IPS-18a (cell line): Measurements from ENCODE around the gene NDRG2.
"Not testable (repeated sequence)": the region's sequence is repeated elsewhere in the genome, so short reads cannot be mapped to it uniquely, and the experiment has no call there.

Source experiments
- H3K27ac ChIP-seq: one replicate; pipeline ENCODE4 v1.5.1; 2013; ENCODE audit warnings: low read length
- H3K27me3 ChIP-seq: one replicate; pipeline ENCODE4 v1.6.1; 2013; ENCODE audit warnings: mild to moderate bottlenecking, low read length; ENCODE audit not compliant: control insufficient read depth, insufficient read depth
- H3K36me3 ChIP-seq: one replicate; pipeline ENCODE4 v1.6.1; 2013; ENCODE audit warnings: low read depth, low read length; ENCODE audit not compliant: control insufficient read depth
- H3K4me1 ChIP-seq: one replicate; pipeline ENCODE4 v1.6.1; 2013; ENCODE audit warnings: low read depth, low read length; ENCODE audit not compliant: control insufficient read depth
- H3K4me3 ChIP-seq: one replicate; pipeline ENCODE4 v1.5.1; 2013; ENCODE audit warnings: low read length
- H3K9ac ChIP-seq: one replicate; pipeline ENCODE4 v1.6.1; 2013; ENCODE audit warnings: mild to moderate bottlenecking, low read length, moderate library complexity
- H3K9me3 ChIP-seq: one replicate; pipeline ENCODE4 v1.6.1; 2013; ENCODE audit warnings: low read depth, low read length; ENCODE audit not compliant: control insufficient read depth

Gene NDRG2

GRCh38 chr14:21040941-21041340 lies 16.1 kb upstream of the NDRG2 start:
- not testable (repeated sequence) for H3K27me3 ChIP-seq, H3K27ac ChIP-seq, H3K4me3 ChIP-seq, H3K9me3 ChIP-seq, H3K36me3 ChIP-seq, H3K9ac ChIP-seq
- peaks cover 15% of the 10 kb centered on the region for H3K4me1 ChIP-seq

DNA sequence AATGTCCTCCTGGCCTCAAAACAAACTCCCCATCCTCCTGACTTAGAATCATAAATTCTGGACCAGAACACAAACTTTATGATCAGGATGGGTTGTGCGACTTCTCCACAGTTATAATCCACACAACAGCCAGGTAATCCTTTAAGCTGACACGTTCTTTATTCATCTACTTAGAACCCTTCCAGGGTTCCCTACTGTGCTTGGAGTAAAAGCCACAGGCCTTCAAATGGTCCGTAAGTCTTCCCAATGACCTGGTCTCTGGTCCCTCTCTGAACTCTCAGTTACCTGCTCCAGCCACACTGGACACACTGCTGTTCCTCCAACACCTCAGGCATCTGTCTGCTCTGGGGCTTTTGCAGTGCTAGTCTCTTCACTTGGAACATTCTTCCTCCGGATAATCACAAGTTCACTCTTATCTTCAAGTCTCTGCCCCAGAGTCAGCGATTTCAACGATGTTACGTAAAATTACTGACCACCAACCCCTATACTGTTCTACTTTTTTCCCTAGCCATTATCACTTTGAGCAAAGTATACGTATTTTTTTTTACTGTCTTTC lies 15.6 kb upstream of the NDRG2 start:
- Histone ChIP-seq H3K27ac (no peak overlapping the region), H3K36me3 (no peaks in the 10 kb centered on the region), H3K4me1 (peaks cover 15% of the 10 kb centered on the region), H3K9ac (no peak overlapping the region), H3K9me3 (no peaks in the 10 kb centered on the region), H3K27me3 (no peaks in the 10 kb centered on the region), H3K4me3 (no peak overlapping the region)

DNA sequence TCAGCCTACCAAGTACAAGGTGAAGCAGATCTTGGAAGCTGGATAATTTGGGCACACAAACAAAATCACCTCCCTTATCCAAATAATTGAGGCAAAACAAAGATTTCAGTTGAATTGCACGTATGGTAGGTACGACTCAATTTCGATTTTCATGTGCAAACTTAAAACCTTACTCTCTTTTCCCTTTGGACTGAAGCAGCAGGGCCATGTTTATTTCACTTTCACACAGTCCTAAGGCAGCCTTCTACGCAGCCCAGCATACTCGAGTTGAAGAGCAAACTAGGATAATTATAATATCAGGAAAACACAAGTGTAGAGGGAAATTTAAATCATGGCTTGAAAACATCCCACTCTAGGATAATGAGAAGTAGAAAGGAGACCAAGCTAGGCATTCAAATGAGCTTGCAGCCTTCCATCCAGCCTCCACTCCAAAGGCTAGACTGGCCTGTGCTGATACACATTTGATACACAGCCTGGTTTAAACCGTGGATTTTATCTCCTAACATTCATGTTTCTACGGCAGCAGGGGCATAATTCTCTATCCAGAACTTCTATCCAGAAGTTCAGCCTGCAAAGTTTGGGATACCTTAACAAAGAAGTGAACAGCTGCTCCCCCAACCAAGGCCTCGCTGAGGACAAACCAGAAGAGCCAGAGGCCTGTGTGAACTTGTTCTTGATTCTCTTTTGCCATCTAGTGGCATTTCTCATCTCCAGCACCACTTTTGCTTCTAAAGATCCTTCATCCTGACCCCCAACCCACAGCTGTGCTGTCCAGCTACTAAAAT lies 14.9 kb upstream of the NDRG2 start:
- Histone ChIP-seq H3K4me1 (peaks cover 15% of the 10 kb centered on the region), H3K27me3 (no peaks in the 10 kb centered on the region), H3K9ac (no peak overlapping the region), H3K9me3 (no peaks in the 10 kb centered on the region), H3K36me3 (no peaks in the 10 kb centered on the region), H3K4me3 (no peak overlapping the region), H3K27ac (no peak overlapping the region)

GRCh38 chr14:21038441-21039422 lies 13.9 kb upstream of the NDRG2 start:
- H3K27ac ChIP-seq: no peak overlapping the region
- H3K36me3 ChIP-seq: no peaks in the 10 kb centered on the region
- H3K27me3 ChIP-seq: no peaks in the 10 kb centered on the region
- no peaks in the 10 kb centered on the region for H3K9me3 ChIP-seq
- H3K4me1 ChIP-seq: peaks cover 15% of the 10 kb centered on the region
- H3K4me3 ChIP-seq: no peak overlapping the region
- no peak overlapping the region for H3K9ac ChIP-seq

DNA sequence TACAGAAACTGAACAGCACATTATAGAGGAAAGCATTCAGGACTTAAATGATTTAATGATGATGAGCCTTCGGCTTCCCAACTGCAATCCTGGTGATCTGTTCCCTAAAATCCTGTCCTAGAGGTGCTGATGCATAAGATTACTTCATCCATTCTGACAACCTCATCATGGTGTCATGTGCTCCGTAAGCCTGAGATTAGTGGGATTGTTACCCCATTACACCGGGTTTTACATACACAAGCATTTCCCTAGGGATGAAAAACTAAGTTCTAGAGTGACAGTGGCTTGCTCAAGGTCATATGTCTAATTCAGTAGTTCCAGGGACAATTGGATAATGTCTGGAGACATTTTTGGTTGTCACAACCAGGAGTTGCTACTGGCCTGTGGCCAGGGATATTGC lies 12.3 kb upstream of the NDRG2 start:
- Histone ChIP-seq H3K27ac (no peak overlapping the region), H3K36me3 (no peaks in the 10 kb centered on the region), H3K4me1 (peaks cover 15% of the 10 kb centered on the region), H3K4me3 (no peak overlapping the region), H3K9me3 (no peaks in the 10 kb centered on the region), H3K27me3 (no peaks in the 10 kb centered on the region), H3K9ac (no peak overlapping the region)

DNA sequence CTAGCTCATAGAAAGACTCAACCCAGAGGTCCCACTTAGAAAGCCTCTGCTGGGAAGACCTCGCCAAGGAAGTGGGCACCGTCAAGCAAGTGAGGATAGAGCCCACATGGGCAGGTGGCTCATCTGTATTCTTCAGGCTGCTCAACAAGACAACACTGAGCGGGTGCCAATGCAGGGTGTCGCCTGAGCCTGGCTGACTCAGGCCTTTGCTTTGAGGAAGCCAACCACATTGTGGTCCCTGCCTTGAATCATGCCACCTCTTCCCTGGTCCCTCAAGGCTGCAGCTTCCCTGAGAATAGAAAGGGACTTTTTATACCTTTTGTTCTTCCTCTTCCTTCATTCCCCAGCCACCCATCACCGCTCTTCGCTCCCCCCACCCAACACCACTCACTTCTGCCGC lies 11.9 kb upstream of the NDRG2 start:
- Histone ChIP-seq H3K27me3 (no peaks in the 10 kb centered on the region), H3K4me1 (peaks cover 15% of the 10 kb centered on the region), H3K4me3 (no peak overlapping the region), H3K36me3 (no peaks in the 10 kb centered on the region), H3K9me3 (no peaks in the 10 kb centered on the region), H3K27ac (no peak overlapping the region), H3K9ac (no peak overlapping the region)

GRCh38 chr14:21034707-21035106 lies 9.8 kb upstream of the NDRG2 start, which contains the start of gene RNASE13:
TSS of gene RNASE13 (minus strand) at chr14:21034807. CDS start at chr14:21034288, 519 bp downstream.
- Histone ChIP-seq H3K4me1 (peaks cover 12% of the 10 kb centered on the region), H3K9me3 (no peaks in the 10 kb centered on the region), H3K9ac (no peak within 1 kb of the TSS), H3K27ac (no peak within 1 kb of the TSS), H3K27me3 (no peaks in the 10 kb centered on the region), H3K36me3 (no peaks in the 10 kb centered on the region), H3K4me3 (no peak within 1 kb of the TSS)

DNA sequence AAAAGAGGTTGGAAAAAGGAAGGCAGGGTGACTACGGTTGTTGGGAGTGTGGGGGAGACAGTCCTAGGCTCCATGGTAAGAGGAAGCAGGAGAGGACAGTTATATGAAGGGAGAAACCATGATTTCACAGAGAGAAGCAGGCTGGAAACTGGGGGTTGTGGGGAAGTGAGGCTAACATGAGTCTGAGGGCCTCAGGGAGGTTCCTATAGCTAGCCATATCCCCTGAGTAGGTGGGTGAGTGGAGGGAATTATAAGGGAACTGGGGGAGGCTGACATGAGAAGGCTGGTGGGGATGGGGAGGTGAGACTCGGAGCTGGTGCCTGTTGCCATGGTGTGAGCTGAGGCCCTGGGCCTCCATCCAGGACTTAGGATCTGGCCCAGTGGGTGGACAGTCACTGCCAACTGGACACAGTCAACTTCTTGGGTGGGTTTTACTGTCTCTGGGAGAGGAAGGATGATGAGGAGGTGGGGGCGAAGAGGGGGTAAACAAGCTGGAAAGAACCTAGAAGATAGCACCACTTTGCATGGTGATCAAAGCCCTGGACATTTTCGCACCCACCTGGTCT lies 8.4 kb upstream of the NDRG2 start:
- H3K9ac ChIP-seq: no peak overlapping the region
- H3K27me3 ChIP-seq: no peaks in the 10 kb centered on the region
- no peak overlapping the region for H3K4me3 ChIP-seq
- H3K9me3 ChIP-seq: no peaks in the 10 kb centered on the region
- no peaks in the 10 kb centered on the region for H3K36me3 ChIP-seq
- H3K4me1 ChIP-seq: no peaks in the 10 kb centered on the region
- no peak overlapping the region for H3K27ac ChIP-seq

GRCh38 chr14:21032326-21033132 lies 7.7 kb upstream of the NDRG2 start:
- H3K27me3 ChIP-seq: peaks cover under 1% of the 10 kb centered on the region
- H3K4me1 ChIP-seq: no peaks in the 10 kb centered on the region
- H3K36me3 ChIP-seq: no peaks in the 10 kb centered on the region
- H3K9ac ChIP-seq: no peak overlapping the region
- H3K9me3 ChIP-seq: no peaks in the 10 kb centered on the region
- H3K27ac ChIP-seq: no peak overlapping the region
- H3K4me3 ChIP-seq: no peak overlapping the region

DNA sequence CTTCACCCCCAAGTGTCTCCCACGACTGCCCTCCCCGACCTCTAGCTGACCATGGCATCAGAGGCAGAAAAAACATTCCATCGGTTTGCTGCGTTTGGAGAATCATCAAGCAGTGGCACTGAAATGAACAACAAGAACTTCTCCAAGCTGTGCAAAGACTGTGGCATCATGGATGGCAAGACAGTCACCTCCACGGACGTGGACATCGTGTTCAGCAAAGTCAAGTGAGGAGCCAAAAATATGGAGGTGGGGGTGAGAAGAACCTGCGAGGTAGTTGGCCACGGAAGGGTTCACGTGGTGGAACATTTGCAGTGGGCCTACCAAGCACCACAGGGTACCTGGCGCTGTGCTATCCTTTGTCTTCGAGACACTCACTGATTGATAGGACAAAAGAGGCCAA lies 5.7 kb upstream of the NDRG2 start:
- no peaks in the 10 kb centered on the region for H3K9me3 ChIP-seq
- no peaks in the 10 kb centered on the region for H3K36me3 ChIP-seq
- H3K4me1 ChIP-seq: peaks cover 13% of the 10 kb centered on the region
- peaks cover 16% of the 10 kb centered on the region for H3K27me3 ChIP-seq
- H3K9ac ChIP-seq: no peak overlapping the region
- H3K27ac ChIP-seq: no peak overlapping the region
- no peak overlapping the region for H3K4me3 ChIP-seq
